Loucy (cell line): ENCODE data around the gene GPRIN1.

Source experiments
- EZH2phosphoT487 ChIP-seq: fragments of 200-600 bp; IDR thresholded peaks from 2 replicates; pipeline ENCODE4 v1.6.1; 2018; ENCODE audit warnings: antibody characterized with exemption, mild to moderate bottlenecking, moderate library complexity, borderline replicate concordance
- TF ChIP-seq, protein P1 (sequence below): fragments of 200-600 bp; sonication (generic); conservative IDR thresholded peaks from 2 replicates; pipeline ENCODE4 v1.5.1; 2014; ENCODE audit warnings: mild to moderate bottlenecking, antibody characterized with exemption, low read length

DNA sequence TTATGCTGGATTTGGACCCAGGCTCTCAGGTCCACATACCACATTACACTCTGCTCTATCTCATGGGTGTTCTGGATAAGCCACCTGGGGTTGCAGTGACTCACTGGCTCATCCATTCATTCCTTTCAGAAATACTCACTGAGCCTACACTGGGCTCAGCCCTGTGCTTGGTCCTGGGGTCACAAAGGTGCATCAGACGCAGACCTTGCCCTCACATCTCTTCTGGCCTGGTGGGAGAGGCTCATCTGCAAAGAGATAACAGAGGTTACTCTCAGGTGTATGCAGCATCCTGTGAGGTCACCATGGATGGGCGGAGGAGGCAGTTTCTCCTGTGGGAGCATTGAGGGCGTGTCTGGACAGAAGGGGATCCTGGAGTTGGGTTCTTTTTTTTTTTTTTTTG, 48.7 kb downstream of the GPRIN1 start:
- TF ChIP-seq, protein P1, sequence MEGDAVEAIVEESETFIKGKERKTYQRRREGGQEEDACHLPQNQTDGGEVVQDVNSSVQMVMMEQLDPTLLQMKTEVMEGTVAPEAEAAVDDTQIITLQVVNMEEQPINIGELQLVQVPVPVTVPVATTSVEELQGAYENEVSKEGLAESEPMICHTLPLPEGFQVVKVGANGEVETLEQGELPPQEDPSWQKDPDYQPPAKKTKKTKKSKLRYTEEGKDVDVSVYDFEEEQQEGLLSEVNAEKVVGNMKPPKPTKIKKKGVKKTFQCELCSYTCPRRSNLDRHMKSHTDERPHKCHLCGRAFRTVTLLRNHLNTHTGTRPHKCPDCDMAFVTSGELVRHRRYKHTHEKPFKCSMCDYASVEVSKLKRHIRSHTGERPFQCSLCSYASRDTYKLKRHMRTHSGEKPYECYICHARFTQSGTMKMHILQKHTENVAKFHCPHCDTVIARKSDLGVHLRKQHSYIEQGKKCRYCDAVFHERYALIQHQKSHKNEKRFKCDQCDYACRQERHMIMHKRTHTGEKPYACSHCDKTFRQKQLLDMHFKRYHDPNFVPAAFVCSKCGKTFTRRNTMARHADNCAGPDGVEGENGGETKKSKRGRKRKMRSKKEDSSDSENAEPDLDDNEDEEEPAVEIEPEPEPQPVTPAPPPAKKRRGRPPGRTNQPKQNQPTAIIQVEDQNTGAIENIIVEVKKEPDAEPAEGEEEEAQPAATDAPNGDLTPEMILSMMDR = no peak
- no peak for TF ChIP-seq EZH2phosphoT487
